IMR-90 (cell line): ENCODE results near the gene HTR1D. TPM values are rescaled to one million over a fixed set of nuclear protein-coding genes. Genes with fewer than 3 reads are reported as not detected.

Experiments
- ATAC-seq: fragments of 200-7000 bp; cut with Tn5 transposase; 2 replicates; pipeline ENCODE4 v1.9.1; 2020; ENCODE audit warnings: low read depth, mild to moderate bottlenecking, moderate library complexity
- BruUV-seq: library from RNA; stranded (reverse); fragments of 400-500 nt; replicated peaks from 2 replicates; lab custom pipeline; 2021; lab: Mats Ljungman, UMichigan
- CTCF ChIA-PET: fragments of 300-600 bp; formaldehyde crosslinking; extraction: SDS; loops from one replicate; lab custom pipeline; 2021; ENCODE audit warnings: antibody characterized with exemption; lab: Yijun Ruan, JAX
- POLR2A ChIA-PET: fragments of 300-600 bp; sonication (Branson Sonifier 250); formaldehyde crosslinking; loops from one replicate; lab custom pipeline; 2022; ENCODE audit warnings: antibody characterized with exemption; ENCODE audit not compliant: unreplicated experiment; lab: Charles Lee
- DNase-seq: peaks from one replicate; pipeline ENCODE4 v3.0.0; 2013
- H2AFZ ChIP-seq: replicated peaks from 2 replicates; pipeline ENCODE3; 2013; ENCODE audit warnings: low read length, mild to moderate bottlenecking; ENCODE audit not compliant: poor library complexity
- H2AK5ac ChIP-seq: 2 replicates; pipeline ENCODE4 v1.6.1; 2013; ENCODE audit warnings: low read depth, low read length, inconsistent platforms
- H2AK9ac ChIP-seq: replicated peaks from 2 replicates; pipeline ENCODE3; 2013; ENCODE audit warnings: mild to moderate bottlenecking, low read depth, low read length, moderate library complexity; ENCODE audit not compliant: poor library complexity
- H2BK120ac ChIP-seq: 2 replicates; pipeline ENCODE4 v1.6.1; 2013; ENCODE audit warnings: low read depth, low read length, inconsistent platforms
- H2BK15ac ChIP-seq: 3 replicates; pipeline ENCODE4 v1.6.1; 2013; ENCODE audit warnings: low read depth, low read length, inconsistent platforms
- H2BK20ac ChIP-seq: 2 replicates; pipeline ENCODE4 v1.6.1; 2013; ENCODE audit warnings: low read depth, mild to moderate bottlenecking, inconsistent platforms, low read length, moderate library complexity
- H2BK5ac ChIP-seq: 2 replicates; pipeline ENCODE4 v1.6.1; 2013; ENCODE audit warnings: mild to moderate bottlenecking, low read depth, low read length, inconsistent platforms; ENCODE audit not compliant: poor library complexity, severe bottlenecking
- H3K14ac ChIP-seq: replicated peaks from 2 replicates; pipeline ENCODE4 v1.6.1; 2013; ENCODE audit warnings: low read depth, low read length, inconsistent platforms
- H3K18ac ChIP-seq: 2 replicates; pipeline ENCODE4 v1.6.1; 2013; ENCODE audit warnings: low read depth, low read length, control low read depth
- H3K23ac ChIP-seq: 2 replicates; pipeline ENCODE4 v1.6.1; 2013; ENCODE audit warnings: low read depth, low read length, inconsistent platforms
- H3K27ac ChIP-seq: 2 replicates; pipeline ENCODE4 v1.5.1; 2013; ENCODE audit warnings: mild to moderate bottlenecking, control low read depth, low read length; ENCODE audit not compliant: insufficient read depth
- H3K27me3 ChIP-seq: 2 replicates; pipeline ENCODE4 v1.6.1; 2013; ENCODE audit warnings: low read length; ENCODE audit not compliant: control insufficient read depth, insufficient read depth
- H3K36me3 ChIP-seq: 2 replicates; pipeline ENCODE4 v1.6.1; 2013; ENCODE audit warnings: low read length, mixed read lengths; ENCODE audit not compliant: control insufficient read depth, insufficient read depth
- H3K4ac ChIP-seq: 2 replicates; pipeline ENCODE4 v1.6.1; 2013; ENCODE audit warnings: low read depth, low read length, inconsistent platforms
- H3K4me1 ChIP-seq: 2 replicates; pipeline ENCODE4 v1.6.1; 2013; ENCODE audit warnings: low read length, mixed read lengths; ENCODE audit not compliant: control insufficient read depth, insufficient read depth
- H3K4me2 ChIP-seq: 2 replicates; pipeline ENCODE4 v1.6.1; 2013; ENCODE audit warnings: low read depth, mild to moderate bottlenecking, control low read depth, low read length, moderate library complexity
- H3K4me3 ChIP-seq: 2 replicates; pipeline ENCODE4 v1.5.1; 2013; ENCODE audit warnings: low read depth, mild to moderate bottlenecking, control low read depth, low read length, moderate library complexity; ENCODE audit not compliant: insufficient read depth
- H3K56ac ChIP-seq: 2 replicates; pipeline ENCODE4 v1.6.1; 2013; ENCODE audit warnings: low read length, inconsistent platforms; ENCODE audit not compliant: insufficient read depth; ENCODE audit errors: extremely low read depth
- H3K79me1 ChIP-seq, 2 experiments: 2 replicates each; pipeline ENCODE4 v1.6.1; 2013; ENCODE audit warnings: low read length in 2 of 2, inconsistent platforms in 1 of 2, low read depth in 1 of 2
- H3K9ac ChIP-seq: 2 replicates; pipeline ENCODE4 v1.6.1; 2013; ENCODE audit warnings: low read depth, low read length, control low read depth
- H3K9me1 ChIP-seq: 2 replicates; pipeline ENCODE4 v1.6.1; 2013; ENCODE audit warnings: low read length, inconsistent platforms; ENCODE audit not compliant: insufficient read depth
- H3K9me3 ChIP-seq: 2 replicates; pipeline ENCODE4 v1.6.1; 2013; ENCODE audit warnings: low read length; ENCODE audit not compliant: control insufficient read depth, insufficient read depth
- H4K20me1 ChIP-seq: 2 replicates; pipeline ENCODE4 v1.6.1; 2013; ENCODE audit warnings: low read length, inconsistent platforms; ENCODE audit not compliant: insufficient read depth
- H4K5ac ChIP-seq: 2 replicates; pipeline ENCODE4 v1.6.1; 2013; ENCODE audit warnings: mild to moderate bottlenecking, low read depth, low read length, control low read depth
- H4K8ac ChIP-seq, 2 experiments: 2 replicates each; pipeline ENCODE4 v1.6.1; 2013; ENCODE audit warnings: low read depth in 2 of 2, low read length in 2 of 2, control low read depth in 1 of 2, inconsistent platforms in 1 of 2
- H4K91ac ChIP-seq: 2 replicates; pipeline ENCODE4 v1.6.1; 2013; ENCODE audit warnings: low read depth, low read length, inconsistent platforms; ENCODE audit not compliant: insufficient read depth
- BHLHE40 ChIP-seq: fragments of 150-350 bp; IDR thresholded peaks from 2 replicates; pipeline ENCODE4 v1.6.1; 2016; ENCODE audit warnings: mild to moderate bottlenecking, low read depth, low read length
- CEBPB ChIP-seq: IDR thresholded peaks from 2 replicates; pipeline ENCODE4 v1.6.1; 2012; ENCODE audit warnings: low read depth, low read length, improper control_type of control experiment
- CHD1 ChIP-seq: IDR thresholded peaks from 2 replicates; pipeline ENCODE4 v1.6.1; 2012; ENCODE audit warnings: low read depth, low read length, improper control_type of control experiment
- FOS ChIP-seq: fragments of 150-350 bp; IDR thresholded peaks from 2 replicates; pipeline ENCODE4 v1.6.1; 2016; ENCODE audit warnings: low read depth, low read length
- MAFK ChIP-seq: IDR thresholded peaks from 2 replicates; pipeline ENCODE4 v1.6.1; 2012; ENCODE audit warnings: low read depth, low read length, improper control_type of control experiment
- MAZ ChIP-seq: IDR thresholded peaks from 2 replicates; pipeline ENCODE4 v1.6.1; 2012; ENCODE audit warnings: low read depth, mild to moderate bottlenecking, low read length, improper control_type of control experiment, moderate library complexity, borderline replicate concordance
- MXI1 ChIP-seq: IDR thresholded peaks from 2 replicates; pipeline ENCODE4 v1.6.1; 2012; ENCODE audit warnings: low read depth, mild to moderate bottlenecking, low read length, moderate library complexity, borderline replicate concordance
- NFE2L2 ChIP-seq: fragments of 150-350 bp; IDR thresholded peaks from 2 replicates; pipeline ENCODE4 v1.6.1; 2016; ENCODE audit warnings: low read depth, mild to moderate bottlenecking, low read length
- POLR2A ChIP-seq: IDR thresholded peaks from 2 replicates; pipeline ENCODE4 v1.6.1; 2012; ENCODE audit warnings: mild to moderate bottlenecking, low read depth, low read length
- RAD21 ChIP-seq: IDR thresholded peaks from 2 replicates; pipeline ENCODE4 v1.6.1; 2012; ENCODE audit warnings: low read length, improper control_type of control experiment
- RCOR1 ChIP-seq: IDR thresholded peaks from 2 replicates; pipeline ENCODE4 v1.6.1; 2012; ENCODE audit warnings: mild to moderate bottlenecking, low read length, improper control_type of control experiment; ENCODE audit not compliant: insufficient replicate concordance
- RFX5 ChIP-seq: IDR thresholded peaks from 2 replicates; pipeline ENCODE4 v1.8.0; 2012; ENCODE audit warnings: low read depth, mild to moderate bottlenecking, low read length, moderate library complexity
- SMC3 ChIP-seq: fragments of 150-350 bp; IDR thresholded peaks from 2 replicates; pipeline ENCODE4 v1.6.1; 2016; ENCODE audit warnings: low read depth, mild to moderate bottlenecking, antibody characterized with exemption, low read length, moderate library complexity
- WGBS, 2 experiments: methylation state at CpG; one replicate each; pipeline versions ENCODE4 v1.1.5 to v1.1.7; 2013; ENCODE audit warnings: missing lambda C conversion rate in 2 of 2; ENCODE audit not compliant: insufficient read length in 1 of 2; ENCODE audit errors: extremely low coverage in 2 of 2; 5-methylcytosine and 5-hydroxymethylcytosine counted together
- dilution Hi-C: fragments of 300-500 bp; cut with HindIII; formaldehyde crosslinking; loops from one replicate; pipeline ENCODE4 v1.14.3; 2018; ENCODE audit warnings: low sequenced_read_pairs; ENCODE audit not compliant: unreplicated experiment
- in situ Hi-C: fragments of 300-500 bp; cut with MboI; formaldehyde crosslinking; loops from 3 replicates; pipeline ENCODE4 v1.14.3; 2019; ENCODE audit warnings: low sequenced_read_pairs, inconsistent platforms, mixed read lengths
- intact Hi-C: fragments of 100-400 bp; cut with micrococcal nuclease; formaldehyde crosslinking; loops from 2 replicates; pipeline ENCODE4 v1.10.0; 2022
- polyA plus RNA-seq, 3 experiments: library from polyadenylated mRNA; depleted of rRNA; stranded (reverse); fragments of >200 nt; gene quantifications; 2 replicates each; pipeline ENCODE4 v1.2.3, GENCODE V29; 2012; ENCODE audit warnings: low replicate concordance in 1 of 3
- total RNA-seq: library from RNA; depleted of rRNA; stranded (reverse); fragments of >200 nt; gene quantifications from 2 replicates; pipeline ENCODE4 v1.2.3, GENCODE V29; 2012
- TF ChIP-seq, protein P1 (sequence below): conservative IDR thresholded peaks from 2 replicates; pipeline ENCODE4 v1.5.1; 2012; ENCODE audit warnings: mild to moderate bottlenecking, low read depth, low read length, improper control_type of control experiment
- TF ChIP-seq, protein P2 (sequence below): fragments of 150-350 bp; IDR thresholded peaks from 2 replicates; pipeline ENCODE4 v1.6.1; 2017; ENCODE audit warnings: mild to moderate bottlenecking, antibody characterized with exemption, low read length, low read depth
- TF ChIP-seq, protein P3 (sequence below): fragments of 150-350 bp; IDR thresholded peaks from 2 replicates; pipeline ENCODE4 v1.6.1; 2016; ENCODE audit warnings: low read depth, mild to moderate bottlenecking, low read length, moderate library complexity, borderline replicate concordance

Gene HTR1D
- total and polyA plus RNA-seq, 2 of the 4 experiments (the other 2 are of a cell fraction): 0.03 to 0.18 TPM

DNA sequence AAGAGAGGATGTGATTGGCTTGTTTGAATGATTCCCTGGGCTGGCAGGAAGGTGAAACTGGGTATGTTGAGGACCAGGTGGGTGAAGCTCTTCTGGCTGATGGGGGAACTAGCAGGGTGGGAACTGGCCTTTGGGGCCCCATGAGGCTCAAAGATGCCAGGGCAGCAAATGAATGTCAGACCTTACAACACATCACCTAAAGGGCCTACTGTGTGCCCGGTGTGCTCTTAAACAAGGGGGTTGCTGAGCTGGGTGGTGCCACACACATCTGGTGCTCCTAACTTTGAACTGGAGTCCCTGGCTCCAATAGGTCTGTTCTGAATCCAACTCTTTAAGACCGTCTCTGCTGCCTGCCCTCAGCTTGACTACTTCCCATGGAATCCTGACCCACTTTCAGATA lies 21.3 kb upstream of the HTR1D start:
- no TSS peak for BruUV-seq
- ATAC-seq (no peak), DNase-seq (no peak)
- Histone ChIP-seq H2BK20ac (no peak overlapping the region), H3K4me1 (no peaks in the 10 kb centered on the region), H3K27me3 (0 out of 2 replicates have a peak, but pooled peaks cover under 1% of the 10 kb centered on the region), H4K20me1 (no peaks in the 10 kb centered on the region), H2BK15ac (no peak overlapping the region), H2AK9ac (peak overlapping the region; percentile 42), H4K5ac (no peak overlapping the region), H4K91ac (no peak overlapping the region), H2AK5ac (0 out of 2 replicates have a peak overlapping the region, but pooled peaks have one; percentile 28), H3K18ac (no peak overlapping the region), H4K8ac (no peak overlapping the region), H3K14ac (no peak overlapping the region; the same call in 1 of the 2 replicates), H3K9me1 (no peaks in the 10 kb centered on the region), H3K36me3 (no peaks in the 10 kb centered on the region), H3K9me3 (no peaks in the 10 kb centered on the region), H2BK5ac (no peak overlapping the region), H2BK120ac (no peak overlapping the region), H3K4ac (no peak overlapping the region), H3K4me2 (no peak overlapping the region), H3K27ac (no peak overlapping the region), H3K4me3 (no peak overlapping the region), H2AFZ (no peak overlapping the region), H3K79me1 (no peaks in the 10 kb centered on the region), H3K23ac (no peak overlapping the region), H3K9ac (no peak overlapping the region), H3K56ac (no peak overlapping the region)
- TF ChIP-seq FOS (no peak), MAZ (no peak), CHD1 (no peak), NFE2L2 (no peak), SMC3 (no peak), CEBPB (no peak), MXI1 (no peak), RFX5 (no peak), RCOR1 (no peak), BHLHE40 (no peak), POLR2A (no peak), RAD21 (no peak), MAFK (no peak)
- TF ChIP-seq, protein P1, sequence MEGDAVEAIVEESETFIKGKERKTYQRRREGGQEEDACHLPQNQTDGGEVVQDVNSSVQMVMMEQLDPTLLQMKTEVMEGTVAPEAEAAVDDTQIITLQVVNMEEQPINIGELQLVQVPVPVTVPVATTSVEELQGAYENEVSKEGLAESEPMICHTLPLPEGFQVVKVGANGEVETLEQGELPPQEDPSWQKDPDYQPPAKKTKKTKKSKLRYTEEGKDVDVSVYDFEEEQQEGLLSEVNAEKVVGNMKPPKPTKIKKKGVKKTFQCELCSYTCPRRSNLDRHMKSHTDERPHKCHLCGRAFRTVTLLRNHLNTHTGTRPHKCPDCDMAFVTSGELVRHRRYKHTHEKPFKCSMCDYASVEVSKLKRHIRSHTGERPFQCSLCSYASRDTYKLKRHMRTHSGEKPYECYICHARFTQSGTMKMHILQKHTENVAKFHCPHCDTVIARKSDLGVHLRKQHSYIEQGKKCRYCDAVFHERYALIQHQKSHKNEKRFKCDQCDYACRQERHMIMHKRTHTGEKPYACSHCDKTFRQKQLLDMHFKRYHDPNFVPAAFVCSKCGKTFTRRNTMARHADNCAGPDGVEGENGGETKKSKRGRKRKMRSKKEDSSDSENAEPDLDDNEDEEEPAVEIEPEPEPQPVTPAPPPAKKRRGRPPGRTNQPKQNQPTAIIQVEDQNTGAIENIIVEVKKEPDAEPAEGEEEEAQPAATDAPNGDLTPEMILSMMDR: no peak
- TF ChIP-seq, protein P2, sequence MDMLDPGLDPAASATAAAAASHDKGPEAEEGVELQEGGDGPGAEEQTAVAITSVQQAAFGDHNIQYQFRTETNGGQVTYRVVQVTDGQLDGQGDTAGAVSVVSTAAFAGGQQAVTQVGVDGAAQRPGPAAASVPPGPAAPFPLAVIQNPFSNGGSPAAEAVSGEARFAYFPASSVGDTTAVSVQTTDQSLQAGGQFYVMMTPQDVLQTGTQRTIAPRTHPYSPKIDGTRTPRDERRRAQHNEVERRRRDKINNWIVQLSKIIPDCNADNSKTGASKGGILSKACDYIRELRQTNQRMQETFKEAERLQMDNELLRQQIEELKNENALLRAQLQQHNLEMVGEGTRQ: no peak
- TF ChIP-seq, protein P3, sequence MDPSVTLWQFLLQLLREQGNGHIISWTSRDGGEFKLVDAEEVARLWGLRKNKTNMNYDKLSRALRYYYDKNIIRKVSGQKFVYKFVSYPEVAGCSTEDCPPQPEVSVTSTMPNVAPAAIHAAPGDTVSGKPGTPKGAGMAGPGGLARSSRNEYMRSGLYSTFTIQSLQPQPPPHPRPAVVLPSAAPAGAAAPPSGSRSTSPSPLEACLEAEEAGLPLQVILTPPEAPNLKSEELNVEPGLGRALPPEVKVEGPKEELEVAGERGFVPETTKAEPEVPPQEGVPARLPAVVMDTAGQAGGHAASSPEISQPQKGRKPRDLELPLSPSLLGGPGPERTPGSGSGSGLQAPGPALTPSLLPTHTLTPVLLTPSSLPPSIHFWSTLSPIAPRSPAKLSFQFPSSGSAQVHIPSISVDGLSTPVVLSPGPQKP: no peak
- CTCF ChIA-PET: no interaction called here
- POLR2A ChIA-PET: no interaction called here
- WGBS, 2 experiments: 100% methylated on average over 1 of the region's 2 CpGs; no CpG with 5 or more reads in 1 of the 2 experiments
- intact Hi-C loops: no loop called here
- in situ Hi-C loops: no loop called here
- dilution Hi-C loops: no loop called here
